BE2C (cell line): ENCODE results near the gene SEC61G.

ENCODE experiments used
- DNase-seq: peaks from one replicate; pipeline ENCODE4 v3.0.0-alpha.2; 2020
- H3K27me3 ChIP-seq: fragments of 250-450 bp; sonication (Bioruptor Pico); 2 replicates; pipeline ENCODE4 v1.5.1; 2020; ENCODE audit warnings: mild to moderate bottlenecking
- H3K36me3 ChIP-seq: fragments of 250-450 bp; sonication (Bioruptor Pico); 2 replicates; pipeline ENCODE4 v1.5.1; 2020; ENCODE audit warnings: mild to moderate bottlenecking
- H3K4me1 ChIP-seq: fragments of 250-450 bp; sonication (Bioruptor Pico); 2 replicates; pipeline ENCODE4 v1.5.1; 2020
- H3K4me3 ChIP-seq: 2 replicates; pipeline ENCODE4 v1.5.1; 2011; ENCODE audit warnings: low read depth, low read length
- H3K9me3 ChIP-seq: fragments of 250-450 bp; sonication (Bioruptor Pico); 2 replicates; pipeline ENCODE4 v1.5.1; 2020
- TF ChIP-seq, protein P1 (sequence below): IDR thresholded peaks from 2 replicates; pipeline ENCODE4 v1.5.1; 2012; ENCODE audit warnings: mild to moderate bottlenecking, low read depth, low read length

Gene SEC61G

DNA sequence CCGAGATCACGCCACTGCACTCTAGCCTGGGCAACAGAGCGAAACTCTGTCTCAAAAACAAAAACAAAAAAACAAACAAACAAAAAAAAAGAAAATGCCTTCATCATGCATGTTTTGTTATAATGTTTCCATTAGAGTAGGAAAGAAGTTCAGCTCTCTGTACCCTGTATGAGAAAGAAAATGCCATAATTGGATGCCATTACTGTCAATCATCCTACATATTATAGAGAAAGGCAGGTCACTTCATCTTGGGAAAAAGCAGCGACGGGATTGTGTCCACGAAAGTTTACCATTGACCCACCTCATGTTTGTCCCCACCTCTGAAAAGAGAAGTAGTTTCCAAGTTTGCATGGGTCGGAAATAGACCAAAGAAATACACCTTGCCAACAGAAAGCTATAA lies 33.8 kb downstream of the SEC61G start:
- Histone ChIP-seq H3K27me3 (no peaks in the 10 kb centered on the region), H3K4me1 (no peaks in the 10 kb centered on the region), H3K4me3 (no peak overlapping the region), H3K9me3 (no peaks in the 10 kb centered on the region), H3K36me3 (no peaks in the 10 kb centered on the region)
- no peak for DNase-seq
- TF ChIP-seq, protein P1, sequence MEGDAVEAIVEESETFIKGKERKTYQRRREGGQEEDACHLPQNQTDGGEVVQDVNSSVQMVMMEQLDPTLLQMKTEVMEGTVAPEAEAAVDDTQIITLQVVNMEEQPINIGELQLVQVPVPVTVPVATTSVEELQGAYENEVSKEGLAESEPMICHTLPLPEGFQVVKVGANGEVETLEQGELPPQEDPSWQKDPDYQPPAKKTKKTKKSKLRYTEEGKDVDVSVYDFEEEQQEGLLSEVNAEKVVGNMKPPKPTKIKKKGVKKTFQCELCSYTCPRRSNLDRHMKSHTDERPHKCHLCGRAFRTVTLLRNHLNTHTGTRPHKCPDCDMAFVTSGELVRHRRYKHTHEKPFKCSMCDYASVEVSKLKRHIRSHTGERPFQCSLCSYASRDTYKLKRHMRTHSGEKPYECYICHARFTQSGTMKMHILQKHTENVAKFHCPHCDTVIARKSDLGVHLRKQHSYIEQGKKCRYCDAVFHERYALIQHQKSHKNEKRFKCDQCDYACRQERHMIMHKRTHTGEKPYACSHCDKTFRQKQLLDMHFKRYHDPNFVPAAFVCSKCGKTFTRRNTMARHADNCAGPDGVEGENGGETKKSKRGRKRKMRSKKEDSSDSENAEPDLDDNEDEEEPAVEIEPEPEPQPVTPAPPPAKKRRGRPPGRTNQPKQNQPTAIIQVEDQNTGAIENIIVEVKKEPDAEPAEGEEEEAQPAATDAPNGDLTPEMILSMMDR: no peak

DNA sequence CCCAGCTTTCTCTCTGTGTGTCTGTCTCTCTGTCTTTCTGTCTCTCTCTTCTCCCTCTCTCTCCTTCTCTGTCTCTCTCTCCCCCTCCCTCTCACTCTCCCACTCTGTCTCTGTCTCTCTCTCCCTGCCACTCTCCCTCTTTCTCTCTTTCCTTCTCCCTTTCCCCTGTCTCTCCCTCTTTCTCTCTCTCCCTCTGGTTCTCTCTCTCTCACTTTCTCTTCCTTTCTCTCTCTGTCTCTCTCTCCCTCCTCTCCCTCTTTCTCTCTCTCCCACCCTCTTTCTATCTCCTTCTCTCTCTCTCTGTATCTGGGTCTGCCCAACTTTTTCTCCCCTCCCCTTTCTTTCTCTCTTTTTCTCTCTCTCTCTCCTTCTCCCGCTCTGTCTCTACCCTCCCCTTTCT lies 36.5 kb downstream of the SEC61G start:
- no peaks in the 10 kb centered on the region for H3K27me3 ChIP-seq
- no peaks in the 10 kb centered on the region for H3K9me3 ChIP-seq
- TF ChIP-seq, protein P1: no peak

DNA sequence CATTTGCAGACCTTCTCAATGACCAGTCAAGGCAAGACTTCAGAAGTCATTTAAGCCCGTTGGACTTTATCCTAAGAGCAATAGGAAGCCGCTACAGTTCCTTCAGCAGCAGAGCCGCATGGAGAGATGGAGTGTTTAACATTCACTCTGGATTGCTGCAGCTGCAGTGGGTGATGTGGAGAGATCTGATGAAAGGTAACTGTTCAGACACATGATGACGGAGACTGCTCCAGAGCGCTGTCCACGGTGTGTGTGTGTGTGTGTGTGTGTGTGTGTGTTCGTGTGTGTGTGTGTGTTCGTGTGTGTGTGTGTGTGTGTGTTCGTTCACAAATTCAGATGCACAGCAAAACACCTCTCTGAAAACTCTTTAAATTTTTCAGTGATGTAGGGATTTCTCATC lies 37.0 kb downstream of the SEC61G start:
- DNase-seq: no peak

More for the DNA sequence above, 36.5 kb downstream of the SEC61G start:
- Histone ChIP-seq H3K4me3 (no peak overlapping the region), H3K4me1 (no peaks in the 10 kb centered on the region), H3K36me3 (no peaks in the 10 kb centered on the region)
- no peak for DNase-seq

GRCh38 chr7:54719974-54720373 lies 39.0 kb downstream of the SEC61G start:
- no peaks in the 10 kb centered on the region for H3K9me3 ChIP-seq
- H3K4me1 ChIP-seq: no peaks in the 10 kb centered on the region
- H3K4me3 ChIP-seq: no peak overlapping the region
- DNase-seq: no peak
- H3K36me3 ChIP-seq: no peaks in the 10 kb centered on the region
- no peaks in the 10 kb centered on the region for H3K27me3 ChIP-seq
- TF ChIP-seq, protein P1: no peak

More for the DNA sequence above, 37.0 kb downstream of the SEC61G start:
- Histone ChIP-seq H3K36me3 (no peaks in the 10 kb centered on the region), H3K4me1 (no peaks in the 10 kb centered on the region), H3K4me3 (no peak overlapping the region), H3K9me3 (no peaks in the 10 kb centered on the region), H3K27me3 (no peaks in the 10 kb centered on the region)
- TF ChIP-seq, protein P1: no peak

GRCh38 chr7:54719425-54719824 lies 39.6 kb downstream of the SEC61G start:
- no peaks in the 10 kb centered on the region for H3K4me1 ChIP-seq
- no peaks in the 10 kb centered on the region for H3K9me3 ChIP-seq
- DNase-seq: no peak
- no peak overlapping the region for H3K4me3 ChIP-seq
- no peaks in the 10 kb centered on the region for H3K27me3 ChIP-seq
- TF ChIP-seq, protein P1: no peak
- H3K36me3 ChIP-seq: no peaks in the 10 kb centered on the region

DNA sequence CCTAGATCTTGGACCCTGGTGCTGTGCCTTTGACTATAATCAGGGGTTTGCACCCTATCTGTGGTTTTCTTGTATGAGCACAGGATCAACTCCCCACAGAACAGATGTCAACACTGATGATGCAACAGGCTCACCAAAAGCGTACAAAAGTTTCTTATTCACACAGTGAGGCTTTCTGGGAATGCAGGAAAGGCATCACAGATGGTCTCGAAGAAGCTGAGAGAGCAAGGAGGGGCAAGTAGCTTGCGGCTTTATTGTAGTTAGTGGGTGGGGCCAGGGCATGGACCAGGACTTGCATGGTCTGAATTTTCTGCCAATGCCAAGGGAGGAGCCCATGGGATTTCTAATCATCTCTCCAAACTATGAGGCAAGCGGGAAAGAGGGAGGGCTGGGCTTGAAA lies 46.2 kb downstream of the SEC61G start:
- H3K4me1 ChIP-seq: no peaks in the 10 kb centered on the region
- DNase-seq: no peak
- H3K4me3 ChIP-seq: no peak overlapping the region
- H3K9me3 ChIP-seq: no peaks in the 10 kb centered on the region
- no peaks in the 10 kb centered on the region for H3K36me3 ChIP-seq
- H3K27me3 ChIP-seq: no peaks in the 10 kb centered on the region
- TF ChIP-seq, protein P1: no peak
